Measurements from ENCODE around the gene KCNH4. TPM values are rescaled to one million over a fixed set of nuclear protein-coding genes. Genes with fewer than 3 reads are reported as not detected.
A peak's percentile ranks its signal among the peaks of the same experiment; 100 is the strongest.

Gene KCNH4
- total and polyA plus RNA-seq, 9 of the 15 experiments (the other 6 are each of a cell fraction or from before 2014, with no cell fraction given), result 0.10 to 1.8 (median 0.50) TPM

GRCh38 chr17:42131981-42132432 is 48.9 kb downstream of the KCNH4 start (continued):
- TF ChIP-seq TFAP4 (CRISPR knock-in tag; IDR thresholded peaks at IDR 0.05; ENCODE audit: borderline replicate concordance) (no peak), HDAC3 (IDR thresholded peaks at IDR 0.05; ENCODE audit: borderline replicate concordance, partially characterized antibody) (no peak), MBD2 (IDR thresholded peaks at IDR 0.05; ENCODE audit: borderline replicate concordance, low read depth) (no peak), HSF4 (CRISPR knock-in tag; IDR thresholded peaks at IDR 0.05; ENCODE audit: borderline replicate concordance) (no peak), HDAC1 (IDR thresholded peaks at IDR 0.05) (no peak)

- ChIA-PET CTCF (ENCODE audit: low intra/inter-chr PET ratio) (no interaction called here), POLR2A (interaction anchor here (0.5 to 1.7 kb wide), 2 partner anchors 10 to 59 kb away, joined by 3 to 7 read pairs; partner anchors contain the start of gene KAT2A)
- FAIRE-seq, result peak; percentile 84
- Histone ChIP-seq H3K4me1 (replicated peaks in 1 of 2; ENCODE audit: control insufficient read depth in 2 of 2, insufficient read depth in 2 of 2, low read length in 2 of 2) (peaks cover 6 to 9% of the 10 kb centered on the region in 2 experiments; a peak in 3 of 5 replicates), H4K20me1 (replicated peaks; ENCODE audit: control insufficient read depth, insufficient read depth, low read length) (peaks cover 3% of the 10 kb centered on the region; the same call in 1 of the 2 replicates), H3K9ac (ENCODE audit: insufficient read depth in 1 of 2, low read depth in 2 of 2, low read length in 2 of 2) (no peak overlapping the region), H2AFZ (ENCODE audit: low read depth, low read length) (no peak overlapping the region), H3K9me1 (ENCODE audit: control insufficient read depth, insufficient read depth, low read length) (peaks cover 9% of the 10 kb centered on the region), H3K36me3 (ENCODE audit: control insufficient read depth, insufficient read depth, low read length) (peaks cover 92% of the 10 kb centered on the region), H3K79me2 (ENCODE audit: control insufficient read depth, insufficient read depth, low read length) (peaks cover 56% of the 10 kb centered on the region), H3K4me2 (ENCODE audit: insufficient read depth, low read length) (no peak overlapping the region), H3K27me3 (ENCODE audit: control insufficient read depth in 2 of 2, insufficient read depth in 2 of 2, low read length in 2 of 2) (no peaks in the 10 kb centered on the region), H3K9me3 (replicated peaks; ENCODE audit: control insufficient read depth, insufficient read depth, low read depth, low read length) (no peaks in the 10 kb centered on the region), H3K27ac (ENCODE audit: extremely low read depth, low read depth, low read length) (no peak overlapping the region), H3K4me3 (no peak overlapping the region)
- DNase-seq (ENCODE audit: extremely low read depth in 1 of 4, low spot score in 3 of 4), result no peak
- BruUV-seq (replicated peaks), result no TSS peak
- no peak for ATAC-seq
- intact Hi-C loops (cut with micrococcal nuclease), result no loop called here
- in situ Hi-C loops (cut with MboI), result no loop called here
- WGBS (ENCODE audit: insufficient coverage, low coverage, missing lambda C conversion rate), result 92% methylated on average over 4 of the region's 4 CpGs
- TF ChIP-seq ARID4B (CRISPR knock-in tag; IDR thresholded peaks at IDR 0.05) (no peak), ZNF76 (CRISPR knock-in tag; IDR thresholded peaks at IDR 0.05; ENCODE audit: borderline replicate concordance) (no peak), CHD2 (IDR thresholded peaks at IDR 0.05; ENCODE audit: low read depth, low read length) (no peak), HDAC1 (IDR thresholded peaks at IDR 0.05) (0 out of 4 replicates have a peak, but pooled peaks of 1 of the 2 experiments have one; percentile 14), FOS (IDR thresholded peaks at IDR 0.05; ENCODE audit: extremely low read depth, insufficient read length) (no peak), POLR3A (IDR thresholded peaks at IDR 0.05; ENCODE audit: borderline replicate concordance, extremely low read depth, insufficient read depth, insufficient read length) (no peak), LARP7 (IDR thresholded peaks at IDR 0.05) (0 out of 2 replicates have a peak, but pooled peaks have one; percentile 34), JUND (IDR thresholded peaks at IDR 0.05; ENCODE audit: borderline replicate concordance, low read depth, low read length) (no peak), JUND (tag; IDR thresholded peaks at IDR 0.05; ENCODE audit: borderline replicate concordance, low read depth, low read length) (no peak), DNMT1 (IDR thresholded peaks at IDR 0.05) (no peak)
Observed at GRCh38 chr17:42131232-42131631, 49.7 kb downstream of the KCNH4 start.

Data from K562 (cell line).